ENCODE data around the gene TMEM82.

GRCh38 chr1:15747378-15747777, 5.1 kb downstream of the TMEM82 start:
- TF ChIP-seq CTCF (IDR thresholded peaks at IDR 0.05) (no peak), POLR2A (IDR thresholded peaks at IDR 0.05) (no peak)

All from Peyer's patch (tissue), 4 donors.